ENCODE results near the gene KAT14. TPM values are rescaled to one million over a fixed set of nuclear protein-coding genes. Genes with fewer than 3 reads are reported as not detected.

KAT14 gene
- total RNA-seq, 1 donor = 17.4 TPM

DNA sequence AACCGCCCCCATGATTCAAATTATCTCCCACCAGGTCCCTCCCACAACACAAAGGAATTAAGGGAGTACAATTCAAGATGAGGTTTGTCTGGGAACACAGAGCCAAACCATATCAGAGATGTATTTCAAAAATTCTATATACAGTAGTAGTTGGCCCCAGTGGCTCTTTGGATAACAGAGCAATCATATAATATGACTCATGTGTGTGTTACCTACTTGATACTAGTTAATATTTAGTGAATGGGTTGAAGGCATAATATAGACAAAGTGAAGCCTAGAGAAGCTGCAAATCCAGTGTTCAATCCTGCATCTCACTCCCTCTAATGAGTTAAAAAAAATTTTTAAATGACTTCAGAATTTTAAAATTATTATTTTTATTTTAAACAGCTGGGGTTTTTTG is 43.2 kb downstream of the KAT14 start:
- Histone ChIP-seq H3K9me3 (ENCODE audit: low read depth, low read length) (no peaks in the 10 kb centered on the region), H3K36me3 (ENCODE audit: insufficient read depth, low read length) (peaks cover 17% of the 10 kb centered on the region), H3K4me1 (ENCODE audit: insufficient read depth, low read length) (no peaks in the 10 kb centered on the region), H3K79me2 (ENCODE audit: insufficient read depth, low read length) (no peaks in the 10 kb centered on the region), H4K20me1 (ENCODE audit: insufficient read depth, low read length) (no peaks in the 10 kb centered on the region), H3K4me3 (ENCODE audit: insufficient read depth, low read length) (no peak overlapping the region), H3K27ac (ENCODE audit: low read depth, low read length) (no peak overlapping the region), H3K4me2 (ENCODE audit: insufficient read depth, low read length) (no peak overlapping the region), H3K27me3 (ENCODE audit: insufficient read depth, low read length) (no peaks in the 10 kb centered on the region), H2AFZ (ENCODE audit: low read length) (no peak overlapping the region)
- TF ChIP-seq, protein P1, sequence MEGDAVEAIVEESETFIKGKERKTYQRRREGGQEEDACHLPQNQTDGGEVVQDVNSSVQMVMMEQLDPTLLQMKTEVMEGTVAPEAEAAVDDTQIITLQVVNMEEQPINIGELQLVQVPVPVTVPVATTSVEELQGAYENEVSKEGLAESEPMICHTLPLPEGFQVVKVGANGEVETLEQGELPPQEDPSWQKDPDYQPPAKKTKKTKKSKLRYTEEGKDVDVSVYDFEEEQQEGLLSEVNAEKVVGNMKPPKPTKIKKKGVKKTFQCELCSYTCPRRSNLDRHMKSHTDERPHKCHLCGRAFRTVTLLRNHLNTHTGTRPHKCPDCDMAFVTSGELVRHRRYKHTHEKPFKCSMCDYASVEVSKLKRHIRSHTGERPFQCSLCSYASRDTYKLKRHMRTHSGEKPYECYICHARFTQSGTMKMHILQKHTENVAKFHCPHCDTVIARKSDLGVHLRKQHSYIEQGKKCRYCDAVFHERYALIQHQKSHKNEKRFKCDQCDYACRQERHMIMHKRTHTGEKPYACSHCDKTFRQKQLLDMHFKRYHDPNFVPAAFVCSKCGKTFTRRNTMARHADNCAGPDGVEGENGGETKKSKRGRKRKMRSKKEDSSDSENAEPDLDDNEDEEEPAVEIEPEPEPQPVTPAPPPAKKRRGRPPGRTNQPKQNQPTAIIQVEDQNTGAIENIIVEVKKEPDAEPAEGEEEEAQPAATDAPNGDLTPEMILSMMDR (IDR thresholded peaks at IDR 0.05; ENCODE audit: extremely low read depth, low read depth, low read length) = no peak
- DNase-seq (ENCODE audit: insufficient read length, low spot score, missing footprints) = no peak

DNA sequence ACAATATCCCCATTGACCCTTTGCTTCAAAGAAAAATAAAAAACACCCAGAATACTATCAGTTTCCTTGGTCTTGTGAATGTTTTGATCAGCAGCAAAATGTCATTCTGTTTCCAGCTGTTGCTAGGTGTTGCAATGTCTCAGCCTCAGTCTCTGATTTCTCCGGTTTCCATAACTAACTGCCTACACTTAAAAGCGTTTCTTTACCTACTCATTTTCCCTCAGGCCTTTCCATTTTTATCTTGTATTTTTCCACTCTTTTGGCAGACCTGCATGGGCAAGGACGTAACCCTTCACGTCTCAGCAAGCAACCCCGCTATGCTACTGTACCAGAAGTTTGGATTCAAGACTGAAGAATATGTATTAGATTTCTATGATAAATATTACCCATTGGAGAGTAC is 49.4 kb downstream of the KAT14 start:
- TF ChIP-seq, protein P1 (IDR thresholded peaks at IDR 0.05; ENCODE audit: extremely low read depth, low read depth, low read length) = no peak
- Histone ChIP-seq H3K27ac (ENCODE audit: low read depth, low read length) (no peak overlapping the region), H3K4me2 (ENCODE audit: insufficient read depth, low read length) (no peak overlapping the region), H3K36me3 (ENCODE audit: insufficient read depth, low read length) (peaks cover 21% of the 10 kb centered on the region), H3K79me2 (ENCODE audit: insufficient read depth, low read length) (no peaks in the 10 kb centered on the region), H4K20me1 (ENCODE audit: insufficient read depth, low read length) (no peaks in the 10 kb centered on the region), H3K4me1 (ENCODE audit: insufficient read depth, low read length) (no peaks in the 10 kb centered on the region), H3K4me3 (ENCODE audit: insufficient read depth, low read length) (no peak overlapping the region), H2AFZ (ENCODE audit: low read length) (no peak overlapping the region), H3K27me3 (ENCODE audit: insufficient read depth, low read length) (no peaks in the 10 kb centered on the region), H3K9me3 (ENCODE audit: low read depth, low read length) (no peaks in the 10 kb centered on the region)
- DNase-seq (ENCODE audit: insufficient read length, low spot score, missing footprints) = no peak

DNA sequence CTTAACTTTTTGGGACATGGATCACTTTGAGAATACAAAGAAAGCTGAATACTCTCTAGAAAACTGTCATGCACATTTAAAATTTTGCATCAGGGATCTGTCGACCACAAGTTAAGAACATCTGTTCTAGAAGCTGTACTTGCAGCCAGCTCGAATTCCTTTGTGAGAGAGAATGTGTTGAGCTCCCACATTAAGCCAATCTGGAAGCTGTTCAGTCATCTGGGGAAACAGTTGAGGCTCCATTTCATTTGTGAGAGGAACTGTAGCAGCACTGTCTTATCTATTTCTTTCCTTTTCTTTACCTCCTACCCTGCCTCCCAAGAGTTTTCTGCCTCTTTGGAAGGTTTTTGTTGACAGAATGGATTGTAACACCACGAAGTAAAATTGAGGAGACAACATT is 50.8 kb downstream of the KAT14 start:
- H3K27ac ChIP-seq (ENCODE audit: low read depth, low read length) = no peak overlapping the region
- no peaks in the 10 kb centered on the region for H3K4me1 ChIP-seq (ENCODE audit: insufficient read depth, low read length)
- H3K79me2 ChIP-seq (ENCODE audit: insufficient read depth, low read length) = no peaks in the 10 kb centered on the region
- no peaks in the 10 kb centered on the region for H4K20me1 ChIP-seq (ENCODE audit: insufficient read depth, low read length)
- H3K27me3 ChIP-seq (ENCODE audit: insufficient read depth, low read length) = no peaks in the 10 kb centered on the region
- H3K4me2 ChIP-seq (ENCODE audit: insufficient read depth, low read length) = no peak overlapping the region
- no peak overlapping the region for H2AFZ ChIP-seq (ENCODE audit: low read length)
- peaks cover 14% of the 10 kb centered on the region for H3K36me3 ChIP-seq (ENCODE audit: insufficient read depth, low read length)
- H3K4me3 ChIP-seq (ENCODE audit: insufficient read depth, low read length) = no peak overlapping the region
- no peak for DNase-seq (ENCODE audit: insufficient read length, low spot score, missing footprints)
- TF ChIP-seq, protein P1 (IDR thresholded peaks at IDR 0.05; ENCODE audit: extremely low read depth, low read depth, low read length) = no peak
- H3K9me3 ChIP-seq (ENCODE audit: low read depth, low read length) = no peaks in the 10 kb centered on the region

DNA sequence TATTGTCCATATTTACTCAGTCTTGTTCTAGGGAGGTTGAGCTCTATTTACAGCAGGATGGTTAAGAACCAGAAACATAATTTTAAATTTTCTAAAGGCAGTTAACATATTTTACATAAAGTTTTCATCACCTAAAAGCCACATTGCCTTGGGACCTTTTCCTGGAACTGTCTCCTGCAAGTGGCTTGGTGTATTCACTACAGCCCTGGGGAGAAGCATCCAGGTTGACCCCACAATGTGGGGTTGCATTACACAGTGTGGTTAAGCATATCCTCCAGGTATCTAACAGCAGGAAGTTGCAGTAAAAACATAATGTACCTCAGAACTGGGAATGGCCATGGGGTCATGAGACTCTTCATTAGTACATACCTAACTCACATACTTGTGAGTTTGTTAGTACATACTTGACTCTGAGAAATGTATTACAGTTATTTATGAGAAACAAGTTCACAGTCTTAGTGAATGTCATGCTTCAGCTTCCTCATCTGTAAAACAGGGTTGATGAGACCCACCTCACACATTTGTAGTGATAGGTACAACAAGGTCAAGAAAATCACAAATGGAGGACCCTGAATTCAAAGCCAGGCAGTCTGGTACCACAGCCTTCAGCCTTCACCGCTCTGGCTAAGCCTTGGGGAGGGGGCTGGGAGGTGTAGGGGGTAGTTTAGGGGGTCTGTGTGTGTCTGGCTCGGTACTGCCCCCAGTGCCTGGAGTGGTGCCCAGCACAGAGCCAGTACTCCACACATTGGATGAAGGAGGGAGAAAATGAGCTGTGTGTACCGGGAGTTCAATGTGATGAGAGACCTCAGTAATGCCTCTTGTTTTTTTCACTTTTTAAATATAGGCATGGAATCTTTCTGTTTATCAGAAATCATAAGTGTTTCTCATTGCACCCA is 52.9 kb downstream of the KAT14 start:
- Histone ChIP-seq H3K79me2 (ENCODE audit: insufficient read depth, low read length) (no peaks in the 10 kb centered on the region), H3K9me3 (ENCODE audit: low read depth, low read length) (no peaks in the 10 kb centered on the region), H3K36me3 (ENCODE audit: insufficient read depth, low read length) (peaks cover 4% of the 10 kb centered on the region), H4K20me1 (ENCODE audit: insufficient read depth, low read length) (no peaks in the 10 kb centered on the region), H3K4me1 (ENCODE audit: insufficient read depth, low read length) (no peaks in the 10 kb centered on the region), H2AFZ (ENCODE audit: low read length) (no peak overlapping the region), H3K27me3 (ENCODE audit: insufficient read depth, low read length) (no peaks in the 10 kb centered on the region), H3K4me2 (ENCODE audit: insufficient read depth, low read length) (no peak overlapping the region), H3K4me3 (ENCODE audit: insufficient read depth, low read length) (no peak overlapping the region), H3K27ac (ENCODE audit: low read depth, low read length) (no peak overlapping the region)
- TF ChIP-seq, protein P1 (IDR thresholded peaks at IDR 0.05; ENCODE audit: extremely low read depth, low read depth, low read length) = no peak
- no peak for DNase-seq (ENCODE audit: insufficient read length, low spot score, missing footprints)
